Suprapubic skin (tissue), 4 donors: ENCODE measurements around the gene CYP4B1. TPM values are rescaled to one million over a fixed set of nuclear protein-coding genes. Genes with fewer than 3 reads are reported as not detected.

Experiments used
- DNase-seq, 2 donors: peaks; one replicate each; pipeline ENCODE4 v3.0.0-alpha.2; 2019; ENCODE audit warnings: low spot score in 2 of 2
- H3K27ac ChIP-seq: fragments of 200-600 bp; sonication (generic); one replicate; pipeline ENCODE4 v1.5.1; 2019
- H3K27me3 ChIP-seq: fragments of 200-600 bp; sonication (generic); one replicate; pipeline ENCODE4 v1.5.1; 2019
- H3K36me3 ChIP-seq: fragments of 200-600 bp; sonication (generic); one replicate; pipeline ENCODE4 v1.5.1; 2019
- H3K4me1 ChIP-seq: fragments of 200-600 bp; sonication (generic); one replicate; pipeline ENCODE4 v1.5.1; 2019
- H3K4me3 ChIP-seq: fragments of 200-600 bp; sonication (generic); one replicate; pipeline ENCODE4 v1.5.1; 2019; ENCODE audit warnings: mild to moderate bottlenecking
- H3K9me3 ChIP-seq: fragments of 200-600 bp; sonication (generic); one replicate; pipeline ENCODE4 v1.5.1; 2019
- EP300 ChIP-seq: sonication (generic); formaldehyde crosslinking; IDR thresholded peaks from one replicate; pipeline ENCODE4 v1.6.1; 2017; ENCODE audit warnings: antibody characterized with exemption
- POLR2A ChIP-seq, 2 donors: fragments of 450-650 bp; IDR thresholded peaks; one replicate each; pipeline ENCODE4 v1.6.1; 2017; ENCODE audit warnings: antibody characterized with exemption in 2 of 2, mild to moderate bottlenecking in 2 of 2, moderate library complexity in 2 of 2
- POLR2AphosphoS5 ChIP-seq, 3 donors: sonication (generic); formaldehyde crosslinking; IDR thresholded peaks; one replicate each; pipeline ENCODE4 v1.6.1; 2017; ENCODE audit warnings: antibody characterized with exemption in 3 of 3
- WGBS: methylation state at CpG from one replicate; pipeline ENCODE4 v1.1.5; 2018; 5-methylcytosine and 5-hydroxymethylcytosine counted together
- total RNA-seq, 4 donors: library from RNA; depleted of rRNA; stranded (reverse); fragments of >200 nt; gene quantifications; one replicate each; pipeline ENCODE4 v1.1.0, GENCODE V29; 2016
- TF ChIP-seq, protein P1 (sequence below), 2 donors: fragments of 200-600 bp in 1 of 2; fragments of 450-650 bp in 1 of 2; sonication (generic) in 1 of 2; IDR thresholded peaks; one replicate each; pipeline ENCODE4 v1.5.1; 2016 to 2019; ENCODE audit warnings: antibody characterized with exemption in 2 of 2, mild to moderate bottlenecking in 1 of 2, moderate library complexity in 1 of 2

Gene CYP4B1
- total RNA-seq, 4 donors from 2014 or later, result 61.8 to 116 (median 88.6) TPM

DNA sequence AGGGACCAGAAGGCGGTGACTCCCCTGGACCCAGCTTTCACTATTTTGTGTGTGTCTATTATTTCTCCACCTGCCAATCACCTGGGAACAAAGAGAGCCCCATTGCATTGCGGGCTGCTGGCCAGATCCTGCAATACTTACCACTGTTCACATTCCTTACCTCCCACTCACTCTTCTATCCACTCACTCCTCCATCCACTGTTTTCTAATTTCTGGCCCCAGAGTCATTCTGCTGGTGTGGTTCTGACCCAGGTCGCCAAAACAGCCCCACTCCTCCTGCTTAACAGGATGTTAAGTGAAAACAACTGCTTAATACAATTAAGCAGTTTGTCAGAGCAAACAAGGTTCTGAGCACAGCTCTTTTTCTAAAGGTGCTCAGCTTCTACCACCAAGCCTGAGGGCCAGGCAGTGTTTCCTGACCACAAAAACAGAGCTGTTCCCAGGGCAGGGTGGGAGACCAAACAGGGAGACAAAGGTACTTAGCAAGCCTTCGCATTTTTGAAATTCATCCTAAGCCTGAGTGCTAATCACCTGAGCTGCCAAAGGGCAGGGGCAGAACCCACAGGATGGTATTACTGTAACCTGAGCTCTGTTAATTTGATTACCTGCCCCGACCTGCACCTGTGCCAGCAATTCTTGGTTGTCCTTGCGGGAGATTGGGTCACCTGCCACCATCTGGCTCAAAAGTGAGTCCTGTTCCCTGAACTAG is 41.4 kb upstream of the CYP4B1 start:
- WGBS, result 33% methylated on average over 6 of the region's 6 CpGs
- no peaks in the 10 kb centered on the region for H3K36me3 ChIP-seq
- no peaks in the 10 kb centered on the region for H3K9me3 ChIP-seq
- H3K27ac ChIP-seq, result peak overlapping the region; percentile 74
- TF ChIP-seq POLR2A (IDR thresholded peaks at IDR 0.05) (no peak), POLR2AphosphoS5 (IDR thresholded peaks at IDR 0.05) (no peak), EP300 (no peak)
- TF ChIP-seq, protein P1, sequence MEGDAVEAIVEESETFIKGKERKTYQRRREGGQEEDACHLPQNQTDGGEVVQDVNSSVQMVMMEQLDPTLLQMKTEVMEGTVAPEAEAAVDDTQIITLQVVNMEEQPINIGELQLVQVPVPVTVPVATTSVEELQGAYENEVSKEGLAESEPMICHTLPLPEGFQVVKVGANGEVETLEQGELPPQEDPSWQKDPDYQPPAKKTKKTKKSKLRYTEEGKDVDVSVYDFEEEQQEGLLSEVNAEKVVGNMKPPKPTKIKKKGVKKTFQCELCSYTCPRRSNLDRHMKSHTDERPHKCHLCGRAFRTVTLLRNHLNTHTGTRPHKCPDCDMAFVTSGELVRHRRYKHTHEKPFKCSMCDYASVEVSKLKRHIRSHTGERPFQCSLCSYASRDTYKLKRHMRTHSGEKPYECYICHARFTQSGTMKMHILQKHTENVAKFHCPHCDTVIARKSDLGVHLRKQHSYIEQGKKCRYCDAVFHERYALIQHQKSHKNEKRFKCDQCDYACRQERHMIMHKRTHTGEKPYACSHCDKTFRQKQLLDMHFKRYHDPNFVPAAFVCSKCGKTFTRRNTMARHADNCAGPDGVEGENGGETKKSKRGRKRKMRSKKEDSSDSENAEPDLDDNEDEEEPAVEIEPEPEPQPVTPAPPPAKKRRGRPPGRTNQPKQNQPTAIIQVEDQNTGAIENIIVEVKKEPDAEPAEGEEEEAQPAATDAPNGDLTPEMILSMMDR (IDR thresholded peaks at IDR 0.05), result no peak
- H3K4me3 ChIP-seq, result no peak overlapping the region
- DNase-seq, result no peak
- H3K4me1 ChIP-seq, result peaks cover 55% of the 10 kb centered on the region
- H3K27me3 ChIP-seq, result no peaks in the 10 kb centered on the region

DNA sequence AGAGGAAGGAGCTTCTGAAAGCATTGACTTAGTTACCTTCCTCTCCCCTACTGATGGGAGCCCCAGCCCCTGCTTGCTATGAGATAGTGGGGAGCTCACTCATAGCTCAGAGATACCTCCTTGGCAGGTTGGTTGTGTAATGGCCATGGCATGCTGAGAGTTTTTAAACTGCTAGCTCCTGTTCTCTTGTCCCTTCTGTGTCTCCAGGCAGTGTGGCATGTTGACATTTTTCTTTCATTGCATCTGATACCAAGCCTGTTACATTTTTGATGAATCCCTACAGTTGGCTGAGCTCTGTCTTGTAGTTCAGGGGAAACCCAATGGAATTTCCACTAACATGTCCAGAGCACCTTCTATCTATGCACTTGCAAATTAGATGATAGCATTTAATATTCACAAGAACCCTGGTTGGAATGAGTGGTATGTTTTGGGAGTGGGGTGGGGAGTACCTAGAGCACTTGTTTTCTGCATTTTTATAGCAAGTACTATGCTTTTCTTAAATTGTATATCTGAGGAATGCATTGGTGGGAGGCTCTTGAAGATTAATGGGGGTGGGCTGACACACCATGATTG is 40.8 kb upstream of the CYP4B1 start:
- H3K4me3 ChIP-seq, result no peak overlapping the region
- no peak for TF ChIP-seq EP300
- TF ChIP-seq, protein P1 (IDR thresholded peaks at IDR 0.05), result no peak
- no peak for TF ChIP-seq POLR2AphosphoS5 (IDR thresholded peaks at IDR 0.05)
- DNase-seq, result no peak

DNA sequence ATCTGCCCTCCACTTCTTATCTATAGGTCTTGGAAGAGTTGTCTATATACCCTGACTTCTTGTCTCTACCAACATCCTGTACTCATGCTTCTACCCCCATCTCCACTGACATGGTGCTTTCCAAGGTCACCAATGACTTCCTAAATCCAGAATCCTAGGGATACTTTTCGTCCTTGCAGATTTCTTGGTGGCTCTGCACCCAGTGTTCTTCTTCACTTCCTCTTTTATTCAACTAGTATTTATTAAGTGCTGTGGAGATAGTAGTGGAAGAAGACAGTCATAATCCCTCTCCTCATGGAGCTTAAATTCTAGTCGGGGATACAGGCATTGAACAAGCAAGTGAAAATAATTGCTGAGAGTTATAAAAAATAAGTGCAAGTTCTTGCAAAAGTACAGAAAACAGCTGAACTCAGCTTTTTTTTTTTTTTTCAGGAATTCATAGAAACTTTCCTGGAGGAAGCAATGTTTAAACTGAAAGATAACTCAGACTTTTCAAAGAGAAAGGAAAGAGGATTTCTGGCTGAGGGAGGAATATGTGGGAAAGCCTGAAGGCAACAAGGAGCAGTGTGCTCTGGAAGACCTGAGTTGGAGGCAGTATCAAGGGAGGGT is 38.2 kb upstream of the CYP4B1 start:
- Histone ChIP-seq H3K27me3 (no peaks in the 10 kb centered on the region), H3K9me3 (no peaks in the 10 kb centered on the region), H3K4me3 (no peak overlapping the region), H3K4me1 (peaks cover 27% of the 10 kb centered on the region), H3K36me3 (no peaks in the 10 kb centered on the region), H3K27ac (no peak overlapping the region)
- no peak for DNase-seq
- WGBS, result 61% methylated on average over 2 of the region's 2 CpGs
- TF ChIP-seq POLR2AphosphoS5 (IDR thresholded peaks at IDR 0.05), result no peak
- TF ChIP-seq, protein P1 (IDR thresholded peaks at IDR 0.05), result no peak
- TF ChIP-seq EP300, result no peak
- TF ChIP-seq POLR2A (IDR thresholded peaks at IDR 0.05), result no peak

More for the DNA sequence above, 40.8 kb upstream of the CYP4B1 start:
- Histone ChIP-seq H3K27me3 (no peaks in the 10 kb centered on the region), H3K36me3 (no peaks in the 10 kb centered on the region), H3K27ac (peak overlapping the region; percentile 74), H3K4me1 (peaks cover 49% of the 10 kb centered on the region), H3K9me3 (no peaks in the 10 kb centered on the region)

DNA sequence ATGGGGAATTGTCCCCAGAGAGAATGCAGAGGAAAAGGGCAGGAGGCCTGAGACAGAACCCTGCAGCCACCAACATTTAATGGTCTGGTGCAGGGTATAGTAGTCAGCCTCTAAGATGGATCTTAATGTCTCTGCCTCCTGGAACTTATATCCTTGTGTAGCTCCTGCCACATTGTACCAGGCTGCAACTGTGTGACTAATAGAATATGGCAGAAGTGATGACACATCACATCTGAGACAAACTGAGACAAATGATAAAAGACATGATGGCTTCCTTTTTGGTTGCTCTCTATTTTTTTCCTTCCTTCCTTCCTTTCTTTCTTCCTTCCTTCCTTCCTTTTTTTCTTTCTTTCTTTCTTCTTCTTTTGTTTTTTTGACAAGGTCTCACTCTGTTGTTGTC is 37.1 kb upstream of the CYP4B1 start:
- no peak overlapping the region for H3K4me3 ChIP-seq
- TF ChIP-seq EP300 (no peak), POLR2A (IDR thresholded peaks at IDR 0.05) (no peak), POLR2AphosphoS5 (IDR thresholded peaks at IDR 0.05) (no peak)
- TF ChIP-seq, protein P1 (IDR thresholded peaks at IDR 0.05), result no peak
- H3K27ac ChIP-seq, result no peak overlapping the region
- H3K4me1 ChIP-seq, result peaks cover 18% of the 10 kb centered on the region
- H3K9me3 ChIP-seq, result no peaks in the 10 kb centered on the region
- no peak for DNase-seq
- no peaks in the 10 kb centered on the region for H3K36me3 ChIP-seq
- no peaks in the 10 kb centered on the region for H3K27me3 ChIP-seq

DNA sequence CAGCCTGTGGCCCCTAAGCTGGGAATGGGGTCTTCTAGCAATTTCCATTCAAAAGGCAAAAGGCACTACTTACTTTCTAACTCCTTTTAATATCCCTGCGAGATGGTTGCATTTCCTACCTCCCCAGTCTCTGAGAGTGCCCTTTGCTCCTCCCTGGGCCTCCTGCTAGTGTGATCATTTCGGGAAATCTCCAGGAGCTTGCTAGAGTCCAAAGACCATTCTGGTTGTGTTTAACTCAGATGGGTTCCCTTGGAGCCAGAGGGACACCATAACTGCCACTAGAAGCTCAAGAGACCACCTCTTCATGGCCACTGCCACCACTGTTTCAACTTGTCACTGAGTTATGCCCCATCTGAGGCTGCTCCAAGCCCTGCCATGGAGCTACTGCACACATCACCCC is 34.4 kb upstream of the CYP4B1 start:
- Histone ChIP-seq H3K4me1 (peaks cover 5% of the 10 kb centered on the region), H3K36me3 (peaks cover 2% of the 10 kb centered on the region), H3K9me3 (no peaks in the 10 kb centered on the region), H3K27me3 (no peaks in the 10 kb centered on the region), H3K4me3 (no peak overlapping the region), H3K27ac (no peak overlapping the region)
- TF ChIP-seq POLR2A (IDR thresholded peaks at IDR 0.05) (no peak), EP300 (no peak), POLR2AphosphoS5 (IDR thresholded peaks at IDR 0.05) (no peak)
- TF ChIP-seq, protein P1 (IDR thresholded peaks at IDR 0.05), result no peak
- no peak for DNase-seq
- 79% methylated on average over 2 of the region's 2 CpGs for WGBS
